ENCODE results near the gene TPMT. TPM values are rescaled to one million over a fixed set of nuclear protein-coding genes. Genes with fewer than 3 reads are reported as not detected.

TPMT gene
- total RNA-seq, 1 experiment from 2014 or later, result 13.3 TPM

GRCh38 chr6:18192026-18192425 lies 37.1 kb upstream of the TPMT start:
- H2BK20ac ChIP-seq (ENCODE audit: low read depth, low read length, poor library complexity, severe bottlenecking), result no peak overlapping the region
- no peaks in the 10 kb centered on the region for H3K9me3 Mint-ChIP-seq
- H3K27me3 ChIP-seq (ENCODE audit: insufficient read depth, low read length), result no peaks in the 10 kb centered on the region
- H3K4me3 Mint-ChIP-seq, result no peak overlapping the region
- H3K14ac ChIP-seq (ENCODE audit: insufficient read depth, low read length), result no peak overlapping the region
- H3K36me3 Mint-ChIP-seq (ENCODE audit: insufficient read depth in 1 of 3, low read depth in 3 of 3), result peaks cover 0 to 5% (median 0%) of the 10 kb centered on the region in 3 experiments; a peak in 3 of 7 replicates
- H3K23me2 ChIP-seq (ENCODE audit: insufficient read length, low read depth, low read length, poor library complexity, severe bottlenecking), result no peaks in the 10 kb centered on the region
- H3T11ph ChIP-seq (ENCODE audit: low read length), result no peak overlapping the region
- no peak overlapping the region for H3K27ac Mint-ChIP-seq
- H2BK15ac ChIP-seq (ENCODE audit: low read depth, low read length), result no peak overlapping the region
- no peak overlapping the region for H2AK5ac ChIP-seq (ENCODE audit: insufficient read length, low read length)
- WGBS (ENCODE audit: extremely low coverage, insufficient read length, low lambda C conversion rate), result no CpG with 5 or more reads among the region's 3 CpGs
- no peak overlapping the region for H3K9ac ChIP-seq (ENCODE audit: extremely low read depth, insufficient read length, low read length)
- no peak overlapping the region for H2BK120ac ChIP-seq (ENCODE audit: low read depth, low read length, poor library complexity, severe bottlenecking)
- no peaks in the 10 kb centered on the region for H4K20me1 ChIP-seq (ENCODE audit: control insufficient read depth, insufficient read depth, insufficient read length)
- no peak overlapping the region for H4K5ac ChIP-seq (ENCODE audit: insufficient read length, low read depth, low read length)
- no peaks in the 10 kb centered on the region for H3K79me1 ChIP-seq (ENCODE audit: insufficient read depth, low read depth, low read length, poor library complexity, severe bottlenecking)
- no peaks in the 10 kb centered on the region for H3K9me3 ChIP-seq (ENCODE audit: control insufficient read depth, low read depth, low read length)
- H3K79me2 ChIP-seq (ENCODE audit: insufficient read depth, low read length), result no peaks in the 10 kb centered on the region
- peaks cover 4% of the 10 kb centered on the region; the same call in 1 of the 2 replicates for H3K4me1 ChIP-seq (ENCODE audit: insufficient read depth, low read length)
- H3K27ac ChIP-seq (ENCODE audit: insufficient read length, low read depth, low read length), result no peak overlapping the region
- H3K56ac ChIP-seq (ENCODE audit: insufficient read length, low read depth, low read length), result no peak overlapping the region
- no peak for DNase-seq
- no peak overlapping the region for H3K4me2 ChIP-seq (ENCODE audit: insufficient read depth, insufficient read length, low read length)
- no peak overlapping the region for H4K91ac ChIP-seq (ENCODE audit: insufficient read length, low read depth, low read length)
- H2AFZ ChIP-seq (ENCODE audit: low read length), result no peak overlapping the region
- no peak overlapping the region for H3K4ac ChIP-seq (ENCODE audit: low read depth, low read length)
- H4K8ac ChIP-seq (replicated peaks; ENCODE audit: insufficient read length, low read depth, low read length), result no peak overlapping the region
- no peak overlapping the region for H2BK5ac ChIP-seq (ENCODE audit: insufficient read length, low read length)
- H3K23ac ChIP-seq (ENCODE audit: insufficient read length, low read depth, low read length), result no peak overlapping the region
- TF ChIP-seq, protein P1, sequence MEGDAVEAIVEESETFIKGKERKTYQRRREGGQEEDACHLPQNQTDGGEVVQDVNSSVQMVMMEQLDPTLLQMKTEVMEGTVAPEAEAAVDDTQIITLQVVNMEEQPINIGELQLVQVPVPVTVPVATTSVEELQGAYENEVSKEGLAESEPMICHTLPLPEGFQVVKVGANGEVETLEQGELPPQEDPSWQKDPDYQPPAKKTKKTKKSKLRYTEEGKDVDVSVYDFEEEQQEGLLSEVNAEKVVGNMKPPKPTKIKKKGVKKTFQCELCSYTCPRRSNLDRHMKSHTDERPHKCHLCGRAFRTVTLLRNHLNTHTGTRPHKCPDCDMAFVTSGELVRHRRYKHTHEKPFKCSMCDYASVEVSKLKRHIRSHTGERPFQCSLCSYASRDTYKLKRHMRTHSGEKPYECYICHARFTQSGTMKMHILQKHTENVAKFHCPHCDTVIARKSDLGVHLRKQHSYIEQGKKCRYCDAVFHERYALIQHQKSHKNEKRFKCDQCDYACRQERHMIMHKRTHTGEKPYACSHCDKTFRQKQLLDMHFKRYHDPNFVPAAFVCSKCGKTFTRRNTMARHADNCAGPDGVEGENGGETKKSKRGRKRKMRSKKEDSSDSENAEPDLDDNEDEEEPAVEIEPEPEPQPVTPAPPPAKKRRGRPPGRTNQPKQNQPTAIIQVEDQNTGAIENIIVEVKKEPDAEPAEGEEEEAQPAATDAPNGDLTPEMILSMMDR (conservative IDR thresholded peaks at IDR 0.05), result no peak
- no peak overlapping the region for H2BK12ac ChIP-seq (ENCODE audit: insufficient read length, low read depth, low read length)
- no peaks in the 10 kb centered on the region for H3K27me3 Mint-ChIP-seq (ENCODE audit: low read depth)
- peaks cover 16 to 18% of the 10 kb centered on the region in 2 experiments for H3K4me1 Mint-ChIP-seq
- no peak overlapping the region for H3K18ac ChIP-seq (ENCODE audit: insufficient read length, low read depth, low read length)
